ENCODE measurements around the gene UBAC2. TPM values are rescaled to one million over a fixed set of nuclear protein-coding genes. Genes with fewer than 3 reads are reported as not detected.

Gene UBAC2
- polyA plus RNA-seq, 4 donors: 56.2 to 92.6 (median 76.0) TPM

DNA sequence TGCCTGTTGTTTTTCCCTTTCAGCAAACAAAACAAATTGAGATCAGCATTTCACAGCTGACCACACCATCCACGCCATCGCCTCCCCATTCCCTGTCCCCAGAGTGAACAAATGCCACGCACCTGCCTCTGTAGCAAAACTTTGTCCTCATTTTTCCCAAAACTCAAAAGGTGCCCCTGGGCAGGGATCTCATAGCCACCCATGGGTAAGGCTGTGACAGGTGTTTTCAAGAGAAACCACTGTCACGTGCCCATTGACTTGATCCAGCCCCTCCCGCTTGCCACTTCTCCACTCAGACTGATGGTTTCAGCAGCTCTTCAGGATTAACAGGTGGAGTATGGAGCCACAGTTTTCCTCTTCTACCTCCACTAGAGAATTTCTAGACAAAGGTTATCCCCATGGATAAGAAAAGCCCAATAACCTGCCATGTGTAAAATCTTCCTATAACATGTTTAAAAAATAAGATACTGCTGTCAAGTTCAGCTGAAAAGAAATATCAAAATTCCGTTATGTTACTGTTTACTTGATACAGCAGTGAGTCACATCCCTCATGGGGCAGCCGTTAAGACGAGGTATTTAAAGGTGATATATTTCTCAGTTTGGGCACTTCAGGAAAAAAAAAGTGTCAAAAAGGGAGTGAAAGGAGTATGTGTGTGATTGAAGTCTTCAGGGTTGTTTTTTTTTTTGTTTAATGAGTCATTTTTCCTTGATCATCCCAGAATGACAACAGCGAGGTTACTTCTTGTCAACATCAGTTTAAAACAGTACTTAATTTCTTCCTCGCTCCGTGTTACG is 170.0 kb downstream of the UBAC2 start:
- DNase-seq: no peak
- peak overlapping the region in 1 of 3 donors; percentile 34 for H3K27ac ChIP-seq (ENCODE audit: low read depth in 1 of 3, low read length in 2 of 3)
- FAIRE-seq: no peak
- H3K9me3 ChIP-seq (ENCODE audit: control insufficient read depth in 2 of 2, insufficient read depth in 1 of 2, low read depth in 1 of 2, low read length in 1 of 2): no peaks in the 10 kb centered on the region
- WGBS, 3 donors: 85 to 95% (median 86%) methylated on average over 12 of the region's 12 CpGs
- peaks cover 0 to 4% (median 0%) of the 10 kb centered on the region in 3 donors for H3K4me1 ChIP-seq (ENCODE audit: control insufficient read depth in 3 of 3, insufficient read depth in 2 of 3, low read depth in 1 of 3, low read length in 2 of 3)
- no peaks in the 10 kb centered on the region for H3K27me3 ChIP-seq (ENCODE audit: control insufficient read depth in 3 of 3, insufficient read depth in 3 of 3, low read length in 3 of 3)
- H3K36me3 ChIP-seq (ENCODE audit: control insufficient read depth in 3 of 3, insufficient read depth in 2 of 3, low read depth in 1 of 3, low read length in 3 of 3): peaks cover 2 to 41% (median 6%) of the 10 kb centered on the region in 3 donors
- no peak overlapping the region for H3K4me3 ChIP-seq (ENCODE audit: low read depth in 1 of 3, low read length in 3 of 3)

- peaks cover 2 to 45% (median 8%) of the 10 kb centered on the region in 3 donors for H3K36me3 ChIP-seq (ENCODE audit: control insufficient read depth in 3 of 3, insufficient read depth in 2 of 3, low read depth in 1 of 3, low read length in 3 of 3)
- H3K9me3 ChIP-seq (ENCODE audit: control insufficient read depth in 2 of 2, insufficient read depth in 1 of 2, low read depth in 1 of 2, low read length in 1 of 2): no peaks in the 10 kb centered on the region
- H3K27ac ChIP-seq (ENCODE audit: low read depth in 1 of 3, low read length in 2 of 3): peak overlapping the region in 1 of 3 donors; percentile 24
- peaks cover 0 to 4% (median 0%) of the 10 kb centered on the region in 3 donors for H3K4me1 ChIP-seq (ENCODE audit: control insufficient read depth in 3 of 3, insufficient read depth in 2 of 3, low read depth in 1 of 3, low read length in 2 of 3)
- FAIRE-seq (no peak), DNase-seq (no peak)
- H3K27me3 ChIP-seq (ENCODE audit: control insufficient read depth in 3 of 3, insufficient read depth in 3 of 3, low read length in 3 of 3): no peaks in the 10 kb centered on the region
- H3K4me3 ChIP-seq (ENCODE audit: low read depth in 1 of 3, low read length in 3 of 3): no peak overlapping the region
- WGBS, 3 donors: 83 to 93% (median 90%) methylated on average over 9 of the region's 9 CpGs
Observed at GRCh38 chr13:99371956-99372355, 171.3 kb downstream of the UBAC2 start.

- 95 to 98% (median 95%) methylated on average over 8 of the region's 8 CpGs for WGBS, 3 donors
- no peak for DNase-seq
- Histone ChIP-seq H3K27me3 (ENCODE audit: control insufficient read depth in 3 of 3, insufficient read depth in 3 of 3, low read length in 3 of 3) (no peaks in the 10 kb centered on the region), H3K27ac (ENCODE audit: low read depth in 1 of 3, low read length in 2 of 3) (peak overlapping the region in 1 of 3 donors; percentile 14), H3K4me3 (ENCODE audit: low read depth in 1 of 3, low read length in 3 of 3) (no peak overlapping the region), H3K36me3 (ENCODE audit: control insufficient read depth in 3 of 3, insufficient read depth in 2 of 3, low read depth in 1 of 3, low read length in 3 of 3) (peaks cover 1 to 47% (median 9%) of the 10 kb centered on the region in 3 donors), H3K9me3 (ENCODE audit: control insufficient read depth in 2 of 2, insufficient read depth in 1 of 2, low read depth in 1 of 2, low read length in 1 of 2) (no peaks in the 10 kb centered on the region), H3K4me1 (ENCODE audit: control insufficient read depth in 3 of 3, insufficient read depth in 2 of 3, low read depth in 1 of 3, low read length in 2 of 3) (no peaks in the 10 kb centered on the region)
- FAIRE-seq: no peak
Observed at GRCh38 chr13:99373436-99373835, 172.8 kb downstream of the UBAC2 start.

- 90 to 97% (median 93%) methylated on average over 10 of the region's 10 CpGs for WGBS, 3 donors
- DNase-seq: no peak
- Histone ChIP-seq H3K36me3 (ENCODE audit: control insufficient read depth in 3 of 3, insufficient read depth in 2 of 3, low read depth in 1 of 3, low read length in 3 of 3) (peaks cover 0 to 41% (median 9%) of the 10 kb centered on the region in 3 donors), H3K27me3 (ENCODE audit: control insufficient read depth in 3 of 3, insufficient read depth in 3 of 3, low read length in 3 of 3) (no peaks in the 10 kb centered on the region), H3K4me1 (ENCODE audit: control insufficient read depth in 3 of 3, insufficient read depth in 2 of 3, low read depth in 1 of 3, low read length in 2 of 3) (no peaks in the 10 kb centered on the region), H3K9me3 (ENCODE audit: control insufficient read depth in 2 of 2, insufficient read depth in 1 of 2, low read depth in 1 of 2, low read length in 1 of 2) (peaks cover 0 to 3% of the 10 kb centered on the region in 2 donors), H3K4me3 (ENCODE audit: low read depth in 1 of 3, low read length in 3 of 3) (no peak overlapping the region), H3K27ac (ENCODE audit: low read depth in 1 of 3, low read length in 2 of 3) (peak overlapping the region in 1 of 3 donors; percentile 19)
- FAIRE-seq: no peak
Observed at GRCh38 chr13:99374169-99374991, 173.7 kb downstream of the UBAC2 start.

DNA sequence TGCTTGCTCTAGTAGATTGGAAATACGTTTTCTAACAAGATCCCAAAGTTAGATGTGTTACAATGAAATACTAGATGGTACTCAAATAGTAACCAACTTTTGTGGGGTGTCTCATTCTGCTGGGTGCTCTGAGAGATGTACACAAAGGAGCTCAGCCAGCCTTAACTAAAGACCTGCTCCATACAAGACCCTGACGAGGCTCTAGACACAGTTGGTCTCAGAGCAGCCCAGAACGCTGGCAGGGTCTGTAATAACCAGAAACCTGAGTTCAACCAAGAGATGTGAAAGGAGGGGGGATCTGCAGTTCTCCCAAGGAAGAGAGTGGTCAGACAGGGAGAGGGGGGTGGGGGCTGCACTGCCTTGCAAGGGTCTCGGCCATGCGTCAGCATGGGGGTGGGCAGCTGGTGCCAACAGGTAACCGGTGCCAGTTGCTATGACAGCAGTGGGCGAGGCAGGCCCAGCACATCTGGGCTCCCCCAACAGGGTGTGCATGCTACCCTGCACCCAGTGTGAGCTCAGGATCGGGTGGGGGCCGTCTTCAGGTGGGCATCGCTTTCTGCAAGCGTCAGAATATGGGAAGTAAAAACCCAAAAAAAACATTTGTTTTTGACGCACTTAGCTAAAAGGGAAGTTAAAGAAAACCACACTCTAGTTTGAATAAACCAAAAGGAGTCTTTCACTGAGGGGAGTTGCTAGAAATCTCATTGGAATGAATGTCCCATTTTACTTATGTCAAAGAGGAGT is 174.5 kb downstream of the UBAC2 start:
- Histone ChIP-seq H3K36me3 (ENCODE audit: control insufficient read depth in 3 of 3, insufficient read depth in 2 of 3, low read depth in 1 of 3, low read length in 3 of 3) (peaks cover 0 to 45% (median 9%) of the 10 kb centered on the region in 3 donors), H3K27ac (ENCODE audit: low read depth in 1 of 3, low read length in 2 of 3) (peak overlapping the region in 2 of 3 donors; percentile 53 to 80), H3K4me1 (ENCODE audit: control insufficient read depth in 3 of 3, insufficient read depth in 2 of 3, low read depth in 1 of 3, low read length in 2 of 3) (no peaks in the 10 kb centered on the region), H3K4me3 (ENCODE audit: low read depth in 1 of 3, low read length in 3 of 3) (no peak overlapping the region), H3K27me3 (ENCODE audit: control insufficient read depth in 3 of 3, insufficient read depth in 3 of 3, low read length in 3 of 3) (no peaks in the 10 kb centered on the region), H3K9me3 (ENCODE audit: control insufficient read depth in 2 of 2, insufficient read depth in 1 of 2, low read depth in 1 of 2, low read length in 1 of 2) (peaks cover 0 to 3% of the 10 kb centered on the region in 2 donors)
- 70 to 82% (median 78%) methylated on average over 12 of the region's 12 CpGs for WGBS, 3 donors
- FAIRE-seq: no peak
- no peak for DNase-seq

GRCh38 chr13:99375738-99376080 is 175.1 kb downstream of the UBAC2 start:
- Histone ChIP-seq H3K27me3 (ENCODE audit: control insufficient read depth in 3 of 3, insufficient read depth in 3 of 3, low read length in 3 of 3) (no peaks in the 10 kb centered on the region), H3K4me3 (ENCODE audit: low read depth in 1 of 3, low read length in 3 of 3) (no peak overlapping the region), H3K27ac (ENCODE audit: low read depth in 1 of 3, low read length in 2 of 3) (peak overlapping the region in 1 of 3 donors; percentile 65), H3K4me1 (ENCODE audit: control insufficient read depth in 3 of 3, insufficient read depth in 2 of 3, low read depth in 1 of 3, low read length in 2 of 3) (no peaks in the 10 kb centered on the region), H3K36me3 (ENCODE audit: control insufficient read depth in 3 of 3, insufficient read depth in 2 of 3, low read depth in 1 of 3, low read length in 3 of 3) (peaks cover 0 to 46% (median 5%) of the 10 kb centered on the region in 3 donors), H3K9me3 (ENCODE audit: control insufficient read depth in 2 of 2, insufficient read depth in 1 of 2, low read depth in 1 of 2, low read length in 1 of 2) (peaks cover 0 to 3% of the 10 kb centered on the region in 2 donors)
- FAIRE-seq (no peak), DNase-seq (no peak)
- 83 to 93% (median 90%) methylated on average over 2 of the region's 2 CpGs for WGBS, 3 donors

GRCh38 chr13:99376132-99376531 is 175.5 kb downstream of the UBAC2 start:
- Histone ChIP-seq H3K4me1 (ENCODE audit: control insufficient read depth in 3 of 3, insufficient read depth in 2 of 3, low read depth in 1 of 3, low read length in 2 of 3) (no peaks in the 10 kb centered on the region), H3K27ac (ENCODE audit: low read depth in 1 of 3, low read length in 2 of 3) (peak overlapping the region in 1 of 3 donors; percentile 74), H3K4me3 (ENCODE audit: low read depth in 1 of 3, low read length in 3 of 3) (no peak overlapping the region), H3K27me3 (ENCODE audit: control insufficient read depth in 3 of 3, insufficient read depth in 3 of 3, low read length in 3 of 3) (no peaks in the 10 kb centered on the region), H3K9me3 (ENCODE audit: control insufficient read depth in 2 of 2, insufficient read depth in 1 of 2, low read depth in 1 of 2, low read length in 1 of 2) (peaks cover 0 to 3% of the 10 kb centered on the region in 2 donors), H3K36me3 (ENCODE audit: control insufficient read depth in 3 of 3, insufficient read depth in 2 of 3, low read depth in 1 of 3, low read length in 3 of 3) (peaks cover 0 to 50% (median 5%) of the 10 kb centered on the region in 3 donors)
- 85 to 96% (median 88%) methylated on average over 6 of the region's 6 CpGs for WGBS, 3 donors
- FAIRE-seq: no peak
- DNase-seq: no peak

DNA sequence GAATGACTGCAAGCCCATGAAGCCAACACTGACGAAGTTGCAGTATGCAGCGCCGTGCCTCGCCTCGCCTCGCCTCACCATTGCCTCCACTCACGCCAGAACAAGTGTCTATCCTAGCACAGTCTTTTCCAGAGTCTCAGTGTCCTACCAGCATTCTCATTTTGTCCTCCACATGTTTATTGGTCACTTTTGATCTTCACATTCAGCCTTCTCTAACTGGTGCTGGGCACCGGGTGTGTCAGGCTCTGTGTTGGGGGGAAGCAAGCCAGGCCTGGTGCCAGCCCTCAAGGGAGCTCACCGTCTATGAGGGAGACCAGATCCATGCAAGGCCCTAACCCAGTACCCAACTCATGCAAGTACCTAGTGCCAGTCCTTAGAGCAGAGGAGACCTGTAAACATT is 176.3 kb downstream of the UBAC2 start:
- no peak overlapping the region for H3K4me3 ChIP-seq (ENCODE audit: low read depth in 1 of 3, low read length in 3 of 3)
- peaks cover 0 to 53% (median 5%) of the 10 kb centered on the region in 3 donors for H3K36me3 ChIP-seq (ENCODE audit: control insufficient read depth in 3 of 3, insufficient read depth in 2 of 3, low read depth in 1 of 3, low read length in 3 of 3)
- 95 to 97% (median 96%) methylated on average over 9 of the region's 9 CpGs for WGBS, 3 donors
- peaks cover 0 to 3% of the 10 kb centered on the region in 2 donors for H3K9me3 ChIP-seq (ENCODE audit: control insufficient read depth in 2 of 2, insufficient read depth in 1 of 2, low read depth in 1 of 2, low read length in 1 of 2)
- DNase-seq (no peak), FAIRE-seq (no peak)
- no peaks in the 10 kb centered on the region for H3K27me3 ChIP-seq (ENCODE audit: control insufficient read depth in 3 of 3, insufficient read depth in 3 of 3, low read length in 3 of 3)
- no peaks in the 10 kb centered on the region for H3K4me1 ChIP-seq (ENCODE audit: control insufficient read depth in 3 of 3, insufficient read depth in 2 of 3, low read depth in 1 of 3, low read length in 2 of 3)
- H3K27ac ChIP-seq (ENCODE audit: low read depth in 1 of 3, low read length in 2 of 3): peak overlapping the region in 1 of 3 donors; percentile 56

All from small intestine (tissue), 7 donors.